ENCODE results near the gene LGR4.

The LGR4 gene

DNA sequence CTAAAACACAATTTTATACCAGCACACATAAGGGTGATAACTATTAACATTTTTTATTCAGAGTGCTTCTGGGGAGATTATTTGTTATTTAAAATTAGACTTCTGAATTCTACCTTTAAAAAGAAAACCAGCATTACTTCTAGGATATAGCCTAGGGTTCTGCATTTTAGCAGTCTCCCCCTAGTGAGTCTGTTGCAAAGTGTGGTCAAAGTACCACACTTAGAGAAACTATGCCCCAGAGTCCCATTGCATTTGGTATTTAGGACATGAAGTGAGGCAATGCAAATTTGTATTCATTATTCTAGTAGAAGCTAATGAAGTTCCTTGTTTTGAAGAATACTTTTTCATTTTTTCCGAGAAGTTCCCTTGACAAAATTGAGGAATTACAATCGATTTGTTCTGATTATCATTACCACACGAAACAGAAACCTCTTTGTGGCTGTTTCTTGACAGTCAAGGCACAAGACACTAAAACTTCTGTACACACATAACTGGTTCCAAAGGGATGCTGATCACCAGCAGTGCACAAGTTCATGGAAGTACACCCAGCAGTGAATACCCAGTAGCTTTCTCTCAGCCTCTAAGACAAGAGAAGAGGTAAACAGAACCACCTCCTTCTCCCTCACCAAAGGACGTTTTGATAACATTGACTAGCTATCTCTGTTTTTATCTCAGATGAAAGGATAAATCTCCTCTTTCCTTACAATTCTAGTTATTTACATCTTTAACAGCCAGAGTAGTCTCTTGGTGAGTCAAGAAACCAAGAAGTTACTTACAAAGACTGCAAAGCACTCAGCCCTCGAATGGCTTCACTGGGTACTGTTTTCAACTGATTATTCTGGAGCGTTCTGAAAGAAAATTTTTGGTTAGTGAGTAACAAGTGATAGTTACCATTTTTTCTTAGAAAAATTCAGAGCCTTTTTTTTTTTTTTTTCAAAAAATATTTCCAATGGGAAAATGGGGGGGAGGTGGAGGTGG lies 82.0 kb downstream of the LGR4 start:
- no peak for TF ChIP-seq CTCF (IDR thresholded peaks at IDR 0.05; ENCODE audit: control insufficient read depth, extremely low read depth, insufficient read depth)
- H3K4me3 ChIP-seq (ENCODE audit: low read depth, low read length) = no peak overlapping the region
- no peak for DNase-seq (ENCODE audit: low read depth)

DNA sequence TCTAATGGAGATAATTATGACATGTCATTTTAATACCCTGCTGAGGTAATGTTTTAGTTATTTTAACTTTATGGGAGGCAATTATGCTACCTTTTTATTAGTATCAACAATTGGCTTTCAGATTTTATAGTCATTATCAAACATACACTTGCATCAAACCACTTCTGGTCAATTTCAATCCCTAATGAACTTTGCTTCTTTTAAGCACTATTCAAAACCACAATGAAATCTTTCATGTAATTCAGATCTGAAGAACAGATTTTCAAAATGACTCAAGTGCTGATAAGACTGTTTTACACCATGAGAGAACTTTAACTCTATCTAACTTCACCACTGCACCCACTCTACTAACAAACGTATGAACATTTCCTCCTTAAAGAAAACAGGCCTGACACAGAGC lies 83.7 kb downstream of the LGR4 start:
- no peak overlapping the region for H3K4me3 ChIP-seq (ENCODE audit: low read depth, low read length)
- TF ChIP-seq CTCF (IDR thresholded peaks at IDR 0.05; ENCODE audit: control insufficient read depth, extremely low read depth, insufficient read depth) = no peak
- DNase-seq (ENCODE audit: low read depth) = no peak

DNA sequence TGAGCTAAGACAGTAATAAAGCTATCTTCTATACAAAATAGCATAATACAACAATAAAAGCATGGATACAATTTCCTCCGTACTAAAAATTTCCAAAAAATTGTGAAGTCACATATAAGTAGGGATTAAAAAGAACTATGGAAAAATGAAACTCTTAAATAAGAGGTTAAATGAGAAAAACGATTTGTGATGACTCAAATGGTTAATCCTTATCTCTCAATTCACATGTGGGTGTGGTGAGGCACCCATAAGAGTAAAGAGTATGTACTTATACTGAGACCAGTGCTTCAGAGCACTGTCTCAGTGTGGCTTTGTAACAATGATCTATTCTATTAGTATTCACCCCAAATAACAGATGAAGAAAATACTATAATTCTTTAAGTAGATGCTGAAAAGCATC lies 84.6 kb downstream of the LGR4 start:
- DNase-seq (ENCODE audit: low read depth) = no peak
- no peak overlapping the region for H3K4me3 ChIP-seq (ENCODE audit: low read depth, low read length)
- TF ChIP-seq CTCF (IDR thresholded peaks at IDR 0.05; ENCODE audit: control insufficient read depth, extremely low read depth, insufficient read depth) = no peak

DNA sequence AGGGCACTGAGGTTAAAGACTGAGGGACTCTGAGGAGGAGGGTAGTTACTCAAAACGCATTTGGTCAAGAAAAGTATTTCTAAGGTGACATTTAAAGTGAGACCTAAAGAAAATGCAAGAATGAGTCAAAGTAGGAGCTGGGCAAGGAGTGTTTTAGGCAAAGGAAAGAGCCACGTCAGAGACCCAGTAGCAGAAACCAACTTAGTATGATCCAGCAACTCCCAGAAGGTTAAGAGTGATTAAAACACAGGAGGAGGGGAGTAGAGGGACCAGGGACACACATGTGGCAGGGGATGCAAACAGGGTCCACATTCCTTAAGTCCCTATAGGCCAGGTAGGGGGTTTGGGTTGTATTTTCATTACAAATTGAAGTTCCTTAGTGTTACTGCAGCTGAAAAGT lies 85.2 kb downstream of the LGR4 start:
- no peak overlapping the region for H3K4me3 ChIP-seq (ENCODE audit: low read depth, low read length)
- DNase-seq (ENCODE audit: low read depth) = no peak
- TF ChIP-seq CTCF (IDR thresholded peaks at IDR 0.05; ENCODE audit: control insufficient read depth, extremely low read depth, insufficient read depth) = no peak

DNA sequence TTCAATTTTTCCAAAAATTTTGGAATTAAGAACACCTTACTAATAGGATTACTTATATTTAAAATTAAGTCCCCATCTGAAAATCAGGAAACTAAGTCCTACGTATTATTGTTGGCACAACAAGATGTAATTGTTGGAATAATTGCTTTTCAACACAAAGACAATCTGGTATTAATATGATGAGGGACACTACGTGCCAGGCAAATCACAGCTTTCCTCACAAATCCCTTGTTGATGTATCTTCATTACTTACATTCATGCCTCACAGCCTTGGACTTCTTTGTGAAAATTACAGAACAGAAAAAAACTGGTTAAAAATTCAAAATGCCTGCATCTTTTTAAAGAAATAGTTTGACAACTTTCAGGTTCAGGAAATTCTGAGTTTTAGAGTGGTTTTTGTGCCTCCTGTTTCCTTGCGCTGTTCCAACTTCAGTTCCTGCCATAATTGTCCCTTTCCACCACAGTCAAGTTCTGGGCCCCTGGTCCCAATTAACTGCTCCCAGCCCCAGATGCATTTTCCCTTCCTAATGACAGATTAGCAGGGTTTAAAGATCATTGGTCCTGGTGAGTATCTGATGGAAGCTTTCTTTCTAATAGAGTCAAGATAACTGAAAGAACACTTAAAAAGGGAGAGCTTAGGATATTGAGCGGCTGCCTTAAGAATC lies 86.3 kb downstream of the LGR4 start:
- H3K4me3 ChIP-seq (ENCODE audit: low read depth, low read length) = no peak overlapping the region
- DNase-seq (ENCODE audit: low read depth) = no peak
- TF ChIP-seq CTCF (IDR thresholded peaks at IDR 0.05; ENCODE audit: control insufficient read depth, extremely low read depth, insufficient read depth) = no peak

GRCh38 chr11:27385245-27385644 lies 87.3 kb downstream of the LGR4 start:
- DNase-seq (ENCODE audit: low read depth) = no peak
- no peak overlapping the region for H3K4me3 ChIP-seq (ENCODE audit: low read depth, low read length)
- no peak for TF ChIP-seq CTCF (IDR thresholded peaks at IDR 0.05; ENCODE audit: control insufficient read depth, extremely low read depth, insufficient read depth)

Measured in LNCaP clone FGC (cell line).